K562 (cell line): ENCODE measurements around the gene ITSN1. TPM values are rescaled to one million over a fixed set of nuclear protein-coding genes. Genes with fewer than 3 reads are reported as not detected.
"Not testable (repeated sequence)": the region's sequence is repeated elsewhere in the genome, so short reads cannot be mapped to it uniquely, and the experiment has no call there.

ENCODE experiments used
- ATAC-seq: fragments of 200-7000 bp; cut with Tn5 transposase; 3 replicates; pipeline ENCODE4 v1.9.1; 2020; ENCODE audit warnings: moderate library complexity
- BruUV-seq: library from RNA; stranded (reverse); fragments of 400-500 nt; replicated peaks from 2 replicates; lab custom pipeline; 2021; lab: Mats Ljungman, UMichigan
- CTCF ChIA-PET: fragments of 300-600 bp; formaldehyde crosslinking; extraction: SDS; loops from one replicate; lab custom pipeline; 2021; ENCODE audit warnings: low intra/inter-chr PET ratio; lab: Yijun Ruan, JAX
- POLR2A ChIA-PET: fragments of 300-600, 350-650 bp; sonication (Branson Sonifier 250); formaldehyde crosslinking; extraction: SDS; loops from one replicate; lab custom pipeline; 2021; ENCODE audit warnings: antibody characterized with exemption, inconsistent platforms; lab: Yijun Ruan, JAX
- DNase-seq, 4 experiments: peaks; one replicate each; pipeline versions ENCODE4 v3.0.0 to v3.0.0-alpha.2; 2011 to 2018; ENCODE audit warnings: low spot score in 3 of 4, mixed read lengths in 3 of 4; ENCODE audit errors: extremely low read depth in 1 of 4
- FAIRE-seq: peaks from 2 replicates; lab custom pipeline; 2011; peaks lifted over from hg19 to GRCh38; lab: Jason Lieb, UNC
- H2AFZ ChIP-seq: 2 replicates; pipeline ENCODE4 v1.6.0; 2011; ENCODE audit warnings: low read depth, low read length, control low read depth, inconsistent platforms
- H3K27ac ChIP-seq: fragments of 200-600 bp; 3 replicates; pipeline ENCODE4 v1.8.0; 2011; ENCODE audit warnings: low read depth, mild to moderate bottlenecking, control low read depth, inconsistent platforms, low read length, moderate library complexity, mixed read lengths; ENCODE audit errors: extremely low read depth
- H3K27me3 ChIP-seq, 2 experiments: fragments of 300-600 bp in 1 of 2; 2 replicates in 1 of 2; 3 replicates in 1 of 2; pipeline versions ENCODE4 v1.6.0 to v1.8.0; 2011; ENCODE audit warnings: inconsistent platforms in 2 of 2, low read length in 2 of 2, mild to moderate bottlenecking in 1 of 2, mixed read lengths in 1 of 2, moderate library complexity in 1 of 2; ENCODE audit not compliant: control insufficient read depth in 2 of 2, insufficient read depth in 2 of 2
- H3K36me3 ChIP-seq: fragments of 300-600 bp; 3 replicates; pipeline ENCODE4 v1.8.0; 2011; ENCODE audit warnings: mild to moderate bottlenecking, low read length, inconsistent platforms; ENCODE audit not compliant: control insufficient read depth, insufficient read depth
- H3K4me1 ChIP-seq, 2 experiments: fragments of 200-600 bp in 1 of 2; replicated peaks in 1 of 2; 2 replicates in 1 of 2; 3 replicates in 1 of 2; pipeline versions ENCODE4 v1.5.1 to v1.8.0; 2011; ENCODE audit warnings: inconsistent platforms in 2 of 2, low read length in 2 of 2, mild to moderate bottlenecking in 1 of 2, mixed read lengths in 1 of 2, moderate library complexity in 1 of 2; ENCODE audit not compliant: control insufficient read depth in 2 of 2, insufficient read depth in 2 of 2
- H3K4me2 ChIP-seq: 2 replicates; pipeline ENCODE4 v1.6.1; 2011; ENCODE audit warnings: low read length, control low read depth, inconsistent platforms, mixed read lengths; ENCODE audit not compliant: insufficient read depth
- H3K4me3 ChIP-seq: fragments of 200-600 bp; sonication (generic), shearing (Covaris generic); 2 replicates; pipeline ENCODE4 v1.5.1; 2016; ENCODE audit warnings: control low read depth, inconsistent platforms
- H3K79me2 ChIP-seq: fragments of 200-600 bp; 3 replicates; pipeline ENCODE4 v1.8.0; 2011; ENCODE audit warnings: low read length, inconsistent platforms; ENCODE audit not compliant: control insufficient read depth, insufficient read depth
- H3K9ac ChIP-seq, 2 experiments: 2 replicates each; pipeline versions ENCODE4 v1.6.0 to v1.6.1; 2011; ENCODE audit warnings: low read depth in 2 of 2, low read length in 2 of 2, control low read depth in 1 of 2, inconsistent platforms in 1 of 2, mild to moderate bottlenecking in 1 of 2, mixed read lengths in 1 of 2; ENCODE audit not compliant: insufficient read depth in 1 of 2
- H3K9me1 ChIP-seq: one replicate; pipeline ENCODE4 v1.6.0; 2011; ENCODE audit warnings: inconsistent platforms, mild to moderate bottlenecking, low read length, moderate library complexity; ENCODE audit not compliant: control insufficient read depth, insufficient read depth
- H3K9me3 ChIP-seq: replicated peaks from 2 replicates; pipeline ENCODE4 v1.5.1; 2011; ENCODE audit warnings: low read depth, low read length, inconsistent platforms; ENCODE audit not compliant: control insufficient read depth, insufficient read depth
- H4K20me1 ChIP-seq: replicated peaks from 2 replicates; pipeline ENCODE4 v1.6.1; 2011; ENCODE audit warnings: low read length, inconsistent platforms, mixed read lengths; ENCODE audit not compliant: control insufficient read depth, insufficient read depth
- CHCHD3 ChIP-seq: fragments of 250-450 bp; sonication (Bioruptor Pico); IDR thresholded peaks from 2 replicates; pipeline ENCODE4 v2.1.2; 2022; ENCODE audit warnings: mild to moderate bottlenecking
- GATAD2A ChIP-seq: fragments of 450-650 bp; IDR thresholded peaks from 2 replicates; pipeline ENCODE4 v1.6.1; 2017
- HOXB6 ChIP-seq: fragments of 250-450 bp; sonication (Bioruptor Pico); IDR thresholded peaks from 2 replicates; pipeline ENCODE4 v1.5.1; 2022; ENCODE audit warnings: mild to moderate bottlenecking, borderline replicate concordance
- MLX ChIP-seq, 2 experiments: fragments of 450-650 bp in 1 of 2; sonication (generic) in 1 of 2; formaldehyde crosslinking; conservative IDR thresholded peaks; 2 replicates each; pipeline versions ENCODE4 v1.4.0 to v1.8.1; 2020 to 2022; ENCODE audit warnings: mild to moderate bottlenecking in 1 of 2, missing genetic modification reagents in 1 of 2
- NBN ChIP-seq: fragments of 450-650 bp; IDR thresholded peaks from 2 replicates; pipeline ENCODE4 v1.6.1; 2016; ENCODE audit warnings: low read depth, mild to moderate bottlenecking
- ZNF165 ChIP-seq: fragments of 250-450 bp; sonication (Bioruptor Pico); IDR thresholded peaks from 2 replicates; pipeline ENCODE4 v1.4.0; 2020; ENCODE audit warnings: borderline replicate concordance
- ZNF253 ChIP-seq: fragments of 250-450 bp; sonication (Bioruptor Pico); conservative IDR thresholded peaks from 2 replicates; pipeline ENCODE4 v1.6.1; 2021; ENCODE audit warnings: mild to moderate bottlenecking
- WGBS: fragments of 100-300 bp; shearing (Covaris generic); methylation state at CpG from one replicate; pipeline ENCODE4 v1.1.6; 2016; ENCODE audit warnings: low coverage, mixed read lengths; ENCODE audit not compliant: insufficient coverage; ENCODE audit errors: missing lambda C conversion rate; 5-methylcytosine and 5-hydroxymethylcytosine counted together
- in situ Hi-C: fragments of 300-500 bp; cut with MboI; formaldehyde crosslinking; loops from 4 replicates; pipeline ENCODE4 v1.15.0; 2018; ENCODE audit warnings: inconsistent platforms, mixed read lengths
- intact Hi-C: fragments of 100-400 bp; cut with micrococcal nuclease; formaldehyde crosslinking; loops from 2 replicates; pipeline ENCODE4 v1.14.2; 2022
- polyA plus RNA-seq, 8 experiments: library from polyadenylated mRNA; depleted of rRNA in 4 of 8; stranded (reverse) in 5 of 8; unstranded in 3 of 8; fragments of >200 nt; fragmentation: Nextera tagmentation in 2 of 8; fragmentation: Illumina TruSeq in 1 of 8; extraction: Ambion mirVana in 2 of 8; extraction: Trizol in 1 of 8; gene quantifications; 2 replicates each; pipeline versions ENCODE4 v1.2.1 to v1.2.3, GENCODE V29; 2011 to 2014; ENCODE audit warnings: inconsistent platforms in 1 of 8, missing spikeins in 1 of 8
- total RNA-seq, 7 experiments: library from RNA; depleted of rRNA in 6 of 7; stranded (reverse); fragments of >200 nt in 6 of 7; fragmentation: Illumina TruSeq in 2 of 7; extraction: Trizol in 2 of 7; gene quantifications; 2 replicates each; pipeline versions ENCODE4 v1.2.1 to v1.2.3, GENCODE V29; 2011 to 2021; ENCODE audit warnings: low replicate concordance in 1 of 7

The ITSN1 gene
- total and polyA plus RNA-seq, 9 of the 15 experiments (the other 6 are each of a cell fraction or from before 2014, with no cell fraction given): 1.1 to 12.6 (median 4.8) TPM

- H2AFZ ChIP-seq: no peak overlapping the region
- no peaks in the 10 kb centered on the region for H3K9me3 ChIP-seq
- no peak overlapping the region for H3K27ac ChIP-seq
- CTCF ChIA-PET: no interaction called here
- BruUV-seq: no TSS peak
- no peaks in the 10 kb centered on the region for H3K36me3 ChIP-seq
- DNase-seq: no peak
- 0% methylated on average over 3 of the region's 3 CpGs for WGBS
- no peaks in the 10 kb centered on the region for H3K79me2 ChIP-seq
- POLR2A ChIA-PET: no interaction called here
- peaks cover 5% of the 10 kb centered on the region for H4K20me1 ChIP-seq
- no peak overlapping the region for H3K4me2 ChIP-seq
- intact Hi-C loops (no loop called here), in situ Hi-C loops (no loop called here)
- TF ChIP-seq ZNF253 (CRISPR knock-in tag) (no peak), HOXB6 (no peak), CHCHD3 (CRISPR knock-in tag) (no peak), MLX (CRISPR knock-in tag; conservative IDR thresholded peaks at IDR 0.05) (no peak), GATAD2A (no peak), NBN (no peak), ZNF165 (CRISPR knock-in tag) (no peak)
- H3K4me1 ChIP-seq: peaks cover 0 to 4% of the 10 kb centered on the region in 2 experiments; a peak in 1 of 5 replicates
- ATAC-seq: no peak
- peaks cover 4% of the 10 kb centered on the region for H3K9me1 ChIP-seq
- H3K27me3 ChIP-seq: peaks cover 66 to 91% of the 10 kb centered on the region in 2 experiments
- no peak for FAIRE-seq
- no peak overlapping the region for H3K4me3 ChIP-seq
- no peak overlapping the region for H3K9ac ChIP-seq
Measured at GRCh38 chr21:33861125-33861524, 218.8 kb downstream of the ITSN1 start.

- whole genome bisulfite sequencing: 5% methylated on average over 8 of the region's 8 CpGs
- DNase-seq, H2AFZ ChIP-seq, FAIRE-seq, H3K4me3 ChIP-seq, BruUV-seq, H3K79me2 ChIP-seq, H4K20me1 ChIP-seq, ATAC-seq, H3K4me2 ChIP-seq, H3K4me1 ChIP-seq, in situ Hi-C loops, H3K9me3 ChIP-seq, POLR2A ChIA-PET, H3K9ac ChIP-seq, H3K27ac ChIP-seq, H3K9me1 ChIP-seq, CTCF ChIA-PET, H3K36me3 ChIP-seq, intact Hi-C loops: not testable (repeated sequence)
- H3K27me3 ChIP-seq: peaks cover 50 to 73% of the 10 kb centered on the region in 2 experiments
Measured at GRCh38 chr21:33863191-33863590, 220.9 kb downstream of the ITSN1 start.
